NCI-H345 (cell line): ENCODE measurements around the gene RCAN3.
"Not testable (repeated sequence)": the region's sequence is repeated elsewhere in the genome, so short reads cannot be mapped to it uniquely, and the experiment has no call there.

ENCODE experiments used
- DNase-seq: peaks from one replicate; lab custom pipeline; 2025; lab: John Stamatoyannopoulos, UW

The RCAN3 gene

DNA sequence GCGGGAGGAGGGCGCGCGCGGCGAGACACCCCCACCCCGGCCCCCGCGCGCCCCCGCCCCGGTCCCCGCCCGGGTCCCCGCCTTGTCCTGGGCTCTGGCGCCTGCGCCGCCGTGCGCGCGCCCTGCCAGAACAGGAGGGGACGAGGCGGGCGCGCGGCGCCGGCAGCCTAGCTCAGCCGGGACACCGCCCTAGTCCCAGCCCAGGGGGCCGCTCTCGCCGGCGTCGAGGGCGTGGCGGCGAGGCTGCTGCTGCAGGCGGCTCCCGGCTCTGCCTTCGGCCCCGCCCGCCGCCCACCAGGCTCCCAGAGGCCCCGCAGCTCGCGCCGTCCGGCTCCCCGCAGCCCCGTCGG lies at the start of gene RCAN3:
Gene RCAN3 (plus strand): TSS at position 128 of the 350 bp plus-strand sequence. CDS start 11,537 bp downstream, outside the sequence.
- DNase-seq, result peak; percentile 93

GRCh38 chr1:24452922-24453485 lies 49.6 kb upstream of the RCAN3 start:
- DNase-seq, result no peak

DNA sequence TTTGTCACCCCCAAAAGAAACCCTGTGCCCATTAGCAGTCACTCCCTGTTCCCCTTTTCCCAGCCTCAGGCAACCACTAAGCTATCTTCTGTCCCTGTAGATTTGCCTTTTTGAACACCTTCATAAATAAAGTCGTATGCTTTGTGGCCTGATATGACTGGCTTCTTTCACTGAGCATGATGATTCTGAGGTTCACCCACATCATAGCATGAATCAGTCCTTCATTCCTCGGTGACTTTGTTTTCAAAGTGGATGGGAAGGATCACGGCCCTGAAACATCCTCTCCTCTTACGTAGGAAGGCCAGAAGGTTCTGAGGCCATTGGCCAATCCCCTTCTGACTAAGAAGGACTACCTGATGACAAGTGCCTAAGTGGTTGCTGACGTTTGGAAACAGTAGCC lies 48.0 kb upstream of the RCAN3 start:
- DNase-seq, result no peak

- no peak for DNase-seq
These were observed 47.4 kb upstream of the RCAN3 start for GRCh38 chr1:24455272-24455671.

GRCh38 chr1:24457866-24458265 lies 44.8 kb upstream of the RCAN3 start:
- no peak for DNase-seq

DNA sequence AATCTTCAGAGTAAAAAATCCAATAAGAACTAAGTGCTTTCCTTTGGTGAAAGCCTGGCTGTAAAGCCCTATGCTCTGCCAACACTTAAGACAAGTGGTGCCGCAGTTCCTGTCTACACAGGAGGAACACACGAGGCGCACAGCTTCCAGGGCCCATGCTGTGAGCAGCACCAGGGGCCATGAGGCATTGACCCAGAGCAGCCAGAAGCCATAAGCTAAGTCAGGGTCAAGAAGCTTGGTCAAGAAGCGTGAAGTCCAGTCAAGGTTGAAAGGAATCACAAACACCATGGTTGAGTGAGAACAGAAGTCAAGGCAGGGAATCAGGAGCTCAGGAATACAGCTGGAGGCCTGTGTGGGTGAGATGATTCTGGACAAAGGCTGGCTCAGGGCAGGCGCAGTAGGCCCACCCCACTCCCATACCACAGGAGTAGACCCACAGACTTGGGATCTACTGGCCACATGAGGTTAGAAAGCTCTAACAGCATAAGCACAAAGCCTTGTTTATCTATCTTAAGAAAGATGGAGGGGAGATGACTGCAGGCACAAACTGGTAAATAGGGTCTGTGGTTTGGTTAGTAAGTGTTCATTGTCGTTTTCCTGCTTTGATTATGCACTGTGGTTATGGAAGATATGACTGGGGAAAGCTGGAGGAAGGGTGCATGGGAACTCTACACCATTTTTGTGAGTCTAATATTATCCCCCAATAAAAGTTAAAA lies 42.9 kb upstream of the RCAN3 start:
- no peak for DNase-seq

- DNase-seq, result not testable (repeated sequence)
These were observed 40.5 kb upstream of the RCAN3 start for GRCh38 chr1:24462128-24462527.

GRCh38 chr1:24463776-24464735 lies 38.6 kb upstream of the RCAN3 start:
- DNase-seq, result peak; percentile 76

- no peak for DNase-seq
These were observed 37.5 kb upstream of the RCAN3 start for GRCh38 chr1:24465099-24465498.

GRCh38 chr1:24465638-24466037 lies 37.0 kb upstream of the RCAN3 start:
- DNase-seq, result no peak

DNA sequence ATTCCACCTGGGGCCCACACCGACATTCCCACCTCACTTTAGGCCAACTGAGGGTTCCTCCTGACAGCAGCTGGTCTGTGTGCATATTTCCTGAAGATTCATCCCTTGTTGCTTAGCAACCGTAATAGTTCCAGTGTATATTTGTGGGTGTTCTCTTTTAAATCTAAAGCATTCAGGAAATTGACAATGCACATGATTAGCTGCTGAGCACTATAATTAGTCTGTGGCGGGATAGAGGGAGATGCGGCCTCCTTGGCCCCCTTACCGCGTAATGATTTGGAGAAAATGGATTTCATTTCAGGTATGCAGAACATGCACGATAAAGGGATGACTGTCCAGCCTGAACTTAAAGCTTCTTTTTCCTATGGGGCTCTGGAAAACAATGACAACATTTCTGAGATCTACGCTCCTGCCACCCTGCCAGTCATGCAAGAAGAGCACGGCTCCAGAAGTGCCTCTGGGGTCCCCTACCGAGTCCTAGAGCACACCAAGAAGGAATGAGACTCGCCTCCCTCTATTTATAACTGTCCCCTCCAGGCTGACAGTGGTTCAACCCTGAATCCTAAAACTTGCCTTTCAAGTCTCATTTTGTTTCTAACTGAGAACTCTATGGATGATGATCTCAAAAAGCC lies 33.8 kb upstream of the RCAN3 start:
- DNase-seq, result no peak

DNA sequence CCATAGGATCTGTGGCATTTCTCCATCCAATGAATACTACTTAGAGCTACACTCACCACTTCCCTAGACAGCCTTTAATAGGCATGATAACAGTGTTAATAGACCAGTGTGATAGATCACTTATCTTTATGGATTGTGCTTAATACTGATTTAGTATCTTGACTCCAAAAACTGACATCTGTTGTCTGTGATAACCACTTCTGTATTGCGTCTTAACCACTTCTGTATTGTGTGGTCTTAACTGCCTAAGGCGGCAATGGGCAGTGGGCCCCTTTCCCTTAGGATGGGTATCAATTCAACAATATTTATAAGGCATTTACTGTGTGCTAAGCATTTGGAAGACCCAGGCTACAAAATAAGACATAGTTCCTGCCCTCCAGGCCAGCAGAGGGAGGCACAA lies 32.0 kb upstream of the RCAN3 start:
- DNase-seq, result no peak

DNA sequence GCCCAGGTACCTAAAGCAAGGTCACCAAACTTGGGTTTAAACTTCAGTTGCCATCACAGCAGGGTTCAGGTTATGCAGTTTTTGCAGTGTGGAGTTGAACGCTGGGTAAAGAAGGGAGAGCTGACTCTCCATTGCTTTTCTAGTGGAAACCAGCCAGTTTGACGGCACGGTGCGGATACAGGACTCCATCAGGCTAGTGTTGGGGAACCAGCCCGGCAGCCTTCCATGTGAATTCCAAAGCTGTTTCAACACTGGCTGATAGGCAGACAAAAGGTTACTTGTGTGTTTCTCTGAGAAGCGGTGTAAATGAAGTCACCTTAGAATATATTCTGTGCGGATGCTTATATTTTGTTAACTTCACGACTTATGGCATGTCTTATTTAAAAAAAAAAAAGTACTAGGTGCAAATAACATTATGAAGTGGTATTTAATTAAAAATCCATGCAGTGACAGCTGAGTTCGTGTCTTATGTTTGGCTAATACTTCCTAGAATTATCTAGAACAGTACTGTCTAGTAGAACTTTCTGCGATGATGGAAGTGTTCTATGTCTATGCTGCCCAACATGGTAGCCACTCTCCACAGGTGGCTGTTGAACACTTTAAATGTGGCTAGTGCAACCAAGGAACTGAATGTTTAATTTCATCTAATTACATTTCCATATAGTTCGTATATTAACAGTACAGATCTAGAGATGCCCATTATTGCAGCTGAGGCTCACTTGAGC lies 29.9 kb upstream of the RCAN3 start:
- no peak for DNase-seq

DNA sequence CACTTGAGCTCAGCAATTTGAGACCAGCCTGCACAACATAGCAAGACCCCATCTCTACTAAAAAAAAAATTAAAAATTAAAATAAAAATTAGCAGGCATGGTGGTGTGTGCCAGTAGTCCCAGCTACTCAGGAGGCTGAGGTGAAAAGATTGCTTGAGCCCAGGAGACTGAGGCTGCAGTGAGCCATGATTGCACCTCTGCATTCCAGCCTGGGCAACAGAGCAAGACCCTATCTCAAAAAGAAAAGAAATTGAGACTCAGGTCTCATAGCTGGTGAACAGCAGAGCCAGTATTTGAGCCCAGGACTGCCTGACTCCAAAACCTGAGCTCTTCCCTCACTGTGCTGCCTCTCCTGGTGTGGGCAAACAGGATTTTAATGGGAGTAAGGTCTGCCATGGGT lies 28.4 kb upstream of the RCAN3 start:
- DNase-seq, result no peak

DNA sequence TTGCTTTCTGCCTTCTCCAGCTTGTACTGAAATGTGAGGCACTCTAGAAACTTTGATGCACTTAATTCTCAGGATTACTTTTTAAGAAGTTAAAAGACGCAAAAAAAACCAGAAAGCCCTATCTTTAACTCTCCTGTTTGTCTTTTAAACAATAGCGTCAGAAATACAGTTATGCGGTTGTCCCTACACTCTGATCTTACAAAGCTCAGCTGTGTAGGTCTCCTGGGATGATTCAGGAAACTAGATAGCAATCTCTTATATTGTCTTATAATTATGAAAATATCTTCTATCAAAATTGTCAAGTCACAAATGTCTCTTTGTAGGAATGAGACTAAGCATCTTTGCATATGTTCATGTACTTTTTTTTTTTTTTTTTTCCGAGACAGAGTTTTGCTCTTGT lies 26.9 kb upstream of the RCAN3 start:
- DNase-seq, result no peak

- no peak for DNase-seq
These were observed 26.1 kb upstream of the RCAN3 start for GRCh38 chr1:24476571-24476970.

DNA sequence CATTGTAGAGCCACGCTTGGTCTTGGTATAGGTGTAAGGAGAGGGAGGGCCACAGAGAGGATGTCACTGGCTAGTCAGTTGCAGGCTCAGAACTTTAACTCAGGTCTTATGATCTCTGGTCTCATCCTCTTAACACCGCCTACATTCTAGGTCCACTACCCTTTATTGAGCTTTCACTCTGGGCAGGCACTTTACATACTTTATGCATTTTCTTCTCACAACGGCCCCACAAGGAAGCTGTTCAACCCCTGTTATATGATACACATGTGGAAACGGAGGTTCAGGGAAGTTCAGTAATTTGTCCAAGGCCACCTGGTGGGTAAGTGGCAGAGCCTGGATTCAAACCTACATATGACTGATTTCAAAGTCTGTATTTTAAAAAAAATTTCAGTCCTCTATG lies 25.3 kb upstream of the RCAN3 start:
- DNase-seq, result no peak

GRCh38 chr1:24481101-24481500 lies 21.5 kb upstream of the RCAN3 start:
- no peak for DNase-seq

DNA sequence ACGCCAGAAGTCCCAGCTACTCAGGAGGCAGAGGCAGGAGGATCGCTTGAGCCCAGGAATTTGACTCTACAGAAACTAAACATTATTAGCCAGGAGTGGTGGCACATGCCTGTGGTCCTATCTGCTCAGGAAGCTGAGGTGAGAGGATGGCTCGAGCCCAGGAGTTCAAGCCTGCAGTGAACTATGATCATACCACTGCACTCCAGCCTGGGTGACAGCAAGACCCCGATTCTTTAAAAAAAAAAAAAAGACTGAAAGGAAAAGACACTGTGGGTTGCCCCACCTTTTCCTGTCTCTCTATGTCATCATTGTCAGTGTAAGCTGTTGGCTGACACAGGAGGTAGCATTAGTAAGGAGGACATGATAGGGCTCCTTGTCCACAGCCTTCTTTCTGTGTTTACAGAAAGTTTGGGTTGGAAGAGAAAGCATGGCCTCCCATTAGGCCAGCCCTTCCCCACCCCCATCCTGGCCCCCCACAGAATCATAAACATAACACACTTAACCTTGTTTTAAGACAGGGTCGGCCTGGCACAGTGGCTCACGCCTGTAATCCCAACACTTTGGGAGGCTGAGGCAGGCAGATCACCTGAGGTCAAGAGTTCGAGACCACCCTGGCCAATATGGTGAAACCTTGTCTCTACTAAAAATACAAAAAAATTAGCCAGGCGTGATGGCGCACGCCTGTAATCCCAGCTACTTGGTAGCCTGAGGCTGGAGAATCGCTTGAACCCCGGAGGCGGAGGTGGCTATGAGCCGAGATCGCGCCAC lies 20.6 kb upstream of the RCAN3 start:
- DNase-seq, result no peak

DNA sequence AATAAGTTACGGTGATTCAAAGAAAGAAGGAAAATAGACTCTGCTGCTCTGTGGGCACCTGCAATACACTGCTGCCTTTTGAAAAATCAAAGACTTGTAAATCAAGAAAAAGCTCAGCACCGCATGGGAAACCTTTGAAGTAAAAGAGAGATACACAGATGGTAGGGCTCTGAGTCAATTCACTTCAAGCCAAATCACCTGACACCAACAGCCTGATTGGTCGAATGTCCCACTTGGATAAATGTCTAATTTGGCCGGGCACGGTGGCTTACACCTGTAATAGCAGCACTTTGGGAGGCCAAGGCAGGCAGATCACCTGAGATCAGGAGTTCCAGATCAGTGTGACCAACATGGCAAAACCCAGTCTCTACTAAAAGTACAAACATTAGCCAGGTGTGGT lies 19.2 kb upstream of the RCAN3 start:
- no peak for DNase-seq

DNA sequence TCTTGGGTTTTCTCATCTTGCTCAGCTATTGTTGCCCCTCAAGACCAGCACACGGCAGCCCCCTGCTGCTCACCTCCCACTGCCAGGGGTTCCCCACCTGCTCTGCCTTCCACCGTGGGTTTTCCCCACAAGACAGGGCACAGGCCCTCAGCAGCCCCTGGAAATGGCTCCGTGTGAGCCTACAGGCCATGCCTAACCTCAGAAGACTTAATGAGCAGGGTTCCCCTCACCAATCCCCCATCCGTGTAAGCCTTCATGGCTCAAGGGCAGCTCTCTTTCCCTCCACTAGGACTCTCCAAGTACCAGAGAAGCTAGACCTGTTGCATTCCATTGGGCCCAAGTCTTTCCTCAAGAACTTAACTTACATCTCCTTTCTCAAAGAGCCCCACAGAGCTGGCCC lies 18.4 kb upstream of the RCAN3 start:
- DNase-seq, result no peak
